A549 (cell line): ENCODE measurements around the gene FBXO28. TPM values are rescaled to one million over a fixed set of nuclear protein-coding genes. Genes with fewer than 3 reads are reported as not detected.

Source experiments
- ATAC-seq, 2 experiments: fragments of 200-7000 bp in 1 of 2; fragments of >200 bp in 1 of 2; cut with Nextera tagmentation in 1 of 2; cut with Tn5 transposase in 1 of 2; 3 replicates each; pipeline versions ENCODE4 v1.8.0 to v1.9.1; 2018 to 2020; ENCODE audit warnings: mild to moderate bottlenecking in 1 of 2, moderate library complexity in 1 of 2
- CTCF ChIA-PET: fragments of 300-600 bp; sonication (Branson Sonifier 250); formaldehyde crosslinking; extraction: SDS; loops from one replicate; lab custom pipeline; 2021; ENCODE audit warnings: antibody characterized with exemption, inconsistent platforms; lab: Yijun Ruan, JAX
- POLR2A ChIA-PET: fragments of 350-600 bp; formaldehyde crosslinking; extraction: SDS; loops from one replicate; lab custom pipeline; 2021; ENCODE audit warnings: antibody characterized with exemption, inconsistent platforms; lab: Yijun Ruan, JAX
- DNase-seq, 2 experiments: peaks; one replicate each; pipeline versions ENCODE4 v3.0.0 to v3.0.0-alpha.2; 2011 to 2016; ENCODE audit warnings: low read depth in 1 of 2, low spot score in 1 of 2
- FAIRE-seq: peaks from 2 replicates; lab custom pipeline; 2011; peaks lifted over from hg19 to GRCh38; lab: Jason Lieb, UNC
- H3K27ac ChIP-seq, 2 experiments: fragments of >200 bp; sonication (Bioruptor Twin); formaldehyde crosslinking; 3 replicates each; pipeline ENCODE4 v1.5.1; 2016 to 2017
- H3K4me1 ChIP-seq: fragments of >200 bp; sonication (Bioruptor Twin); formaldehyde crosslinking; 3 replicates; pipeline ENCODE4 v1.6.1; 2016
- H3K4me2 ChIP-seq: fragments of >200 bp; sonication (Bioruptor Twin); formaldehyde crosslinking; 3 replicates; pipeline ENCODE4 v1.6.1; 2016
- H3K4me3 ChIP-seq: fragments of >200 bp; sonication (Bioruptor Twin); formaldehyde crosslinking; 3 replicates; pipeline ENCODE4 v1.5.1; 2016
- H3K9me3 ChIP-seq: fragments of >200 bp; sonication (Bioruptor Twin); formaldehyde crosslinking; 3 replicates; pipeline ENCODE4 v1.6.1; 2016
- BCL3 ChIP-seq: fragments of >200 bp; sonication (Bioruptor Twin); formaldehyde crosslinking; IDR thresholded peaks from 3 replicates; pipeline ENCODE4 v1.6.1; 2016
- BHLHE40 ChIP-seq: IDR thresholded peaks from 2 replicates; pipeline ENCODE4 v1.6.1; 2012; ENCODE audit warnings: low read depth, low read length, inconsistent platforms
- CBX2 ChIP-seq: fragments of 200-600 bp; sonication (generic); IDR thresholded peaks from 2 replicates; pipeline ENCODE4 v1.6.1; 2016; ENCODE audit warnings: low read depth, mild to moderate bottlenecking, borderline replicate concordance
- CBX8 ChIP-seq: fragments of 200-600 bp; sonication (generic); IDR thresholded peaks from 2 replicates; pipeline ENCODE4 v1.6.1; 2016
- CEBPB ChIP-seq, 2 experiments: fragments of >200 bp in 1 of 2; sonication (Bioruptor Twin) in 1 of 2; formaldehyde crosslinking in 1 of 2; IDR thresholded peaks; 2 replicates each; pipeline ENCODE4 v1.6.1; 2012 to 2016
- CTCF ChIP-seq: fragments of >200 bp; sonication (Bioruptor Twin); formaldehyde crosslinking; IDR thresholded peaks from 3 replicates; pipeline ENCODE4 v1.5.1; 2016
- EHMT2 ChIP-seq: fragments of 200-600 bp; sonication (generic); IDR thresholded peaks from 2 replicates; pipeline ENCODE4 v1.6.1; 2016; ENCODE audit warnings: antibody characterized with exemption, low read depth, mild to moderate bottlenecking, moderate library complexity
- ESRRA ChIP-seq: fragments of 150-350 bp; IDR thresholded peaks from 2 replicates; pipeline ENCODE4 v1.6.1; 2014; ENCODE audit warnings: mild to moderate bottlenecking, low read length, borderline replicate concordance
- FOSB ChIP-seq: fragments of 250-450 bp; sonication (Bioruptor Pico); IDR thresholded peaks from 2 replicates; pipeline ENCODE4 v1.5.0; 2020; ENCODE audit warnings: mild to moderate bottlenecking, moderate library complexity
- FOXS1 ChIP-seq: fragments of 250-450 bp; sonication (Bioruptor Pico); IDR thresholded peaks from 2 replicates; pipeline ENCODE4 v1.5.0; 2020; ENCODE audit warnings: mild to moderate bottlenecking, moderate library complexity
- GATA3 ChIP-seq: IDR thresholded peaks from 2 replicates; pipeline ENCODE4 v1.6.1; 2012; ENCODE audit warnings: borderline replicate concordance
- HES2 ChIP-seq: fragments of >200 bp; sonication (Bioruptor Twin); formaldehyde crosslinking; IDR thresholded peaks from 2 replicates; pipeline ENCODE4 v1.6.1; 2016
- HEYL ChIP-seq: fragments of 250-450 bp; sonication (Bioruptor Pico); IDR thresholded peaks from 2 replicates; pipeline ENCODE4 v1.8.0; 2021; ENCODE audit warnings: mild to moderate bottlenecking, moderate library complexity
- HOXA7 ChIP-seq: fragments of 250-450 bp; sonication (Bioruptor Pico); IDR thresholded peaks from 2 replicates; pipeline ENCODE4 v1.5.0; 2020; ENCODE audit warnings: mild to moderate bottlenecking, moderate library complexity
- HOXB13 ChIP-seq: fragments of 250-450 bp; sonication (Bioruptor Pico); IDR thresholded peaks from 2 replicates; pipeline ENCODE4 v1.5.0; 2020; ENCODE audit warnings: low read depth, mild to moderate bottlenecking, moderate library complexity
- HOXB5 ChIP-seq: fragments of 250-450 bp; sonication (Bioruptor Pico); IDR thresholded peaks from 2 replicates; pipeline ENCODE4 v1.5.0; 2020; ENCODE audit warnings: mild to moderate bottlenecking, moderate library complexity
- JUN ChIP-seq, 2 experiments: fragments of >200 bp; sonication (Bioruptor Twin); formaldehyde crosslinking; IDR thresholded peaks; 2 replicates in 1 of 2; 3 replicates in 1 of 2; pipeline ENCODE4 v1.6.1; 2016 to 2017
- JUNB ChIP-seq: fragments of >200 bp; sonication (Bioruptor Twin); formaldehyde crosslinking; IDR thresholded peaks from 2 replicates; pipeline ENCODE4 v1.6.1; 2016
- MYC ChIP-seq: IDR thresholded peaks from 2 replicates; pipeline ENCODE4 v1.6.1; 2012; ENCODE audit warnings: mild to moderate bottlenecking, inconsistent platforms, low read length, improper control_type of control experiment, borderline replicate concordance
- NPAS2 ChIP-seq: fragments of 250-450 bp; sonication (Bioruptor Pico); IDR thresholded peaks from 2 replicates; pipeline ENCODE4 v1.8.0; 2022; ENCODE audit warnings: mild to moderate bottlenecking, moderate library complexity, borderline replicate concordance
- POLR2A ChIP-seq: IDR thresholded peaks from 2 replicates; pipeline ENCODE4 v1.6.1; 2012; ENCODE audit warnings: mild to moderate bottlenecking, low read length
- RAD21 ChIP-seq, 2 experiments: fragments of >200 bp in 1 of 2; sonication (Bioruptor Twin) in 1 of 2; formaldehyde crosslinking in 1 of 2; IDR thresholded peaks in 1 of 2; conservative IDR thresholded peaks in 1 of 2; 2 replicates in 1 of 2; 3 replicates in 1 of 2; pipeline ENCODE4 v1.6.1; 2012 to 2018; ENCODE audit warnings: inconsistent platforms in 1 of 2
- RARB ChIP-seq: fragments of 250-450 bp; sonication (Bioruptor Pico); IDR thresholded peaks from 2 replicates; pipeline ENCODE4 v1.8.0; 2021; ENCODE audit warnings: mild to moderate bottlenecking, moderate library complexity
- RCOR1 ChIP-seq: fragments of 150-350 bp; IDR thresholded peaks from 2 replicates; pipeline ENCODE4 v1.6.1; 2014; ENCODE audit warnings: antibody characterized with exemption, low read length, low read depth
- RNF2 ChIP-seq: fragments of 200-600 bp; sonication (generic); IDR thresholded peaks from 2 replicates; pipeline ENCODE4 v1.6.1; 2016; ENCODE audit warnings: low read depth, mild to moderate bottlenecking, antibody characterized with exemption, moderate library complexity, borderline replicate concordance
- SMC3 ChIP-seq: fragments of >200 bp; sonication (Bioruptor Twin); formaldehyde crosslinking; IDR thresholded peaks from 3 replicates; pipeline ENCODE4 v1.6.1; 2018; ENCODE audit warnings: inconsistent platforms
- TFCP2L1 ChIP-seq: fragments of 250-450 bp; sonication (Bioruptor Pico); IDR thresholded peaks from 2 replicates; pipeline ENCODE4 v1.5.0; 2021; ENCODE audit warnings: mild to moderate bottlenecking
- TP53 ChIP-seq: fragments of 250-450 bp; sonication (Bioruptor Pico); IDR thresholded peaks from 2 replicates; pipeline ENCODE4 v1.5.0; 2021; ENCODE audit warnings: mild to moderate bottlenecking, moderate library complexity
- ZC3H11A ChIP-seq: fragments of 450-650 bp; IDR thresholded peaks from 2 replicates; pipeline ENCODE4 v1.6.1; 2014; ENCODE audit warnings: antibody characterized with exemption, mild to moderate bottlenecking
- ZFP36 ChIP-seq: fragments of 450-650 bp; IDR thresholded peaks from 2 replicates; pipeline ENCODE4 v1.6.1; 2014; ENCODE audit warnings: borderline replicate concordance; ENCODE audit not compliant: partially characterized antibody
- ZSCAN20 ChIP-seq: fragments of 250-450 bp; sonication (Bioruptor Pico); IDR thresholded peaks from 2 replicates; pipeline ENCODE4 v1.8.0; 2022; ENCODE audit warnings: mild to moderate bottlenecking, moderate library complexity
- WGBS: methylation state at CpG from one replicate; pipeline ENCODE4 v1.1.6; 2017; ENCODE audit errors: missing lambda C conversion rate; 5-methylcytosine and 5-hydroxymethylcytosine counted together
- polyA plus RNA-seq, 4 experiments: library from polyadenylated mRNA; depleted of rRNA in 3 of 4; stranded (reverse); fragments of >200 nt; fragmentation: RNase III in 1 of 4; extraction: RNeasy Plus Mini Kit Qiagen cat#74134 plus additional on column Dnase treatment in 1 of 4; gene quantifications; 2 replicates in 3 of 4; 3 replicates in 1 of 4; pipeline ENCODE4 v1.2.3, GENCODE V29; 2011 to 2017
- TF ChIP-seq, protein P1 (sequence below): fragments of 150-350 bp; IDR thresholded peaks from 2 replicates; pipeline ENCODE4 v1.6.1; 2014; ENCODE audit warnings: low read depth, mild to moderate bottlenecking, low read length
- TF ChIP-seq, protein P2 (sequence below): fragments of 250-450 bp; sonication (Bioruptor Pico); IDR thresholded peaks from 2 replicates; pipeline ENCODE4 v1.5.0; 2020; ENCODE audit warnings: low read depth, mild to moderate bottlenecking, moderate library complexity

Gene FBXO28
- polyA plus RNA-seq, 2 of the 4 experiments (the other 2 are of a cell fraction), result 19.1 to 31.5 TPM

DNA sequence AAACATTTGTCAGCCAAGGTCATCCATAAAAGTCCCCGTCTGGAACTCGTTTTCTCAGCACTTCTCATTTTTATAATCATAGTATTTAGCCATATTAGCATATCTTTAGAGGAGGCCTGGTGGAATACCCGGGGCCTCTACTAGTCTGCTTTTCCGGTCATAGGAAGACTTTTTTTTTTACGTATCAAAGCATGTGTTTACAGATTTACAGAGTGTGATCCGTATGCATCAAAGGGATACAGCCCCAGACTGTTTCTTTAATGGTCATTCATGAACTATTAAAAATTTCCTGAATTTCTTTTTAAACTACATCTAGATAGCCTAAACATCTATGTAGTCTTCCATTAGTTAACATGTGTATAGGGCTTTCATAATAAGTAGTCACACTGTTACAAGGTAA, 45.6 kb downstream of the FBXO28 start:
- ATAC-seq, result no peak
- 73% methylated on average over 6 of the region's 6 CpGs for WGBS
- no peak overlapping the region for H3K4me2 ChIP-seq
- TF ChIP-seq, protein P1, sequence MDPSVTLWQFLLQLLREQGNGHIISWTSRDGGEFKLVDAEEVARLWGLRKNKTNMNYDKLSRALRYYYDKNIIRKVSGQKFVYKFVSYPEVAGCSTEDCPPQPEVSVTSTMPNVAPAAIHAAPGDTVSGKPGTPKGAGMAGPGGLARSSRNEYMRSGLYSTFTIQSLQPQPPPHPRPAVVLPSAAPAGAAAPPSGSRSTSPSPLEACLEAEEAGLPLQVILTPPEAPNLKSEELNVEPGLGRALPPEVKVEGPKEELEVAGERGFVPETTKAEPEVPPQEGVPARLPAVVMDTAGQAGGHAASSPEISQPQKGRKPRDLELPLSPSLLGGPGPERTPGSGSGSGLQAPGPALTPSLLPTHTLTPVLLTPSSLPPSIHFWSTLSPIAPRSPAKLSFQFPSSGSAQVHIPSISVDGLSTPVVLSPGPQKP, result no peak
- TF ChIP-seq ZFP36 (no peak), HEYL (no peak), CEBPB (IDR thresholded peaks at IDR 0.05) (no peak), CBX8 (no peak), HOXB5 (CRISPR knock-in tag) (no peak), POLR2A (no peak), ZC3H11A (no peak), CTCF (no peak), CBX2 (no peak), GATA3 (no peak), HOXA7 (CRISPR knock-in tag) (no peak), MYC (no peak), EHMT2 (no peak), ESRRA (no peak), BHLHE40 (no peak), HES2 (no peak), RCOR1 (no peak), JUN (IDR thresholded peaks at IDR 0.05) (no peak), FOSB (CRISPR knock-in tag) (no peak)
- TF ChIP-seq, all 56 proteins: peak for 0
- Histone ChIP-seq H3K9me3 (no peaks in the 10 kb centered on the region), H3K4me1 (no peaks in the 10 kb centered on the region), H3K27ac (no peak overlapping the region), H3K4me3 (no peak overlapping the region)
- DNase-seq (no peak), FAIRE-seq (no peak)
- ChIA-PET POLR2A (no interaction called here), CTCF (interaction anchor here (0.8 to 1.1 kb wide), 2 partner anchors 92 to 113 kb away, joined by 3 read pairs; no protein-coding TSS in a partner anchor)

DNA sequence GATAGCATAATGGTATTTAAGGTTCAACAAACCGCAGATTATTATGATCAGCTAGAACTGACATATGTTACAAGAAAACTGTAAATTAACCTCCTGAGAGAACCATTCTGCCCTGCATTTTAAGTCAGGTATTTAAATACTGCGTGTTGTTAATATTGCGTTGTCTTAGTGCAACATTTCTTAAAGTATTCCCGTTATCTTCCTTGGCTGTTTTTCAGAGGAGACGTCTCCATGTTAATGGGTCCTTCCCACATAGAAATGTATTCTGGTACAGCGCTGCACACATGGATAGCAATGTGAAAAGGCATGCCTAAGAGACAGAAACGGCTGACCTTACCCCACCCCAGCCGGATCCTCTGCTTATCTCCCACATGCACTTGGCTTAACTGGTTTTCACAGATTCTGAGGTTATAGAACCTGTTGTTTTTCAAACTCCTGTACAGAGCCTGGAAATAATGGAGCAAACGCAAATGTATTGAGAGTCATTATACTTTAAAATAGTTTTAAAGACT, 46.3 kb downstream of the FBXO28 start:
- 90% methylated on average over 9 of the region's 9 CpGs for WGBS
- DNase-seq, result no peak
- POLR2A ChIA-PET, result no interaction called here
- CTCF ChIA-PET, result no interaction called here
- Histone ChIP-seq H3K4me3 (no peak overlapping the region), H3K9me3 (no peaks in the 10 kb centered on the region), H3K4me2 (no peak overlapping the region), H3K4me1 (no peaks in the 10 kb centered on the region), H3K27ac (no peak overlapping the region)
- no peak for FAIRE-seq
- ATAC-seq, result no peak
- TF ChIP-seq NPAS2 (CRISPR knock-in tag), result no peak
- TF ChIP-seq GATA3, result no peak
- no peak for TF ChIP-seq FOXS1 (CRISPR knock-in tag)
- TF ChIP-seq, protein P2, sequence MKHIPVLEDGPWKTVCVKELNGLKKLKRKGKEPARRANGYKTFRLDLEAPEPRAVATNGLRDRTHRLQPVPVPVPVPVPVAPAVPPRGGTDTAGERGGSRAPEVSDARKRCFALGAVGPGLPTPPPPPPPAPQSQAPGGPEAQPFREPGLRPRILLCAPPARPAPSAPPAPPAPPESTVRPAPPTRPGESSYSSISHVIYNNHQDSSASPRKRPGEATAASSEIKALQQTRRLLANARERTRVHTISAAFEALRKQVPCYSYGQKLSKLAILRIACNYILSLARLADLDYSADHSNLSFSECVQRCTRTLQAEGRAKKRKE (CRISPR knock-in tag), result no peak
- no peak for TF ChIP-seq TP53 (CRISPR knock-in tag)
- TF ChIP-seq HOXB13 (CRISPR knock-in tag), result no peak
- no peak for TF ChIP-seq SMC3
- TF ChIP-seq RAD21 (conservative IDR thresholded peaks at IDR 0.05 in 1 of 2, IDR thresholded peaks at IDR 0.05 in 1 of 2), result no peak
- TF ChIP-seq BCL3, result no peak
- TF ChIP-seq JUNB, result no peak
- TF ChIP-seq RARB (CRISPR knock-in tag), result no peak
- no peak for TF ChIP-seq ZSCAN20
- no peak for TF ChIP-seq RNF2
- TF ChIP-seq TFCP2L1 (CRISPR knock-in tag), result no peak
- no peak for TF ChIP-seq EHMT2
